NCI-H1930 (cell line): Measurements from ENCODE around the gene ZSCAN20.

Experiments used
- DNase-seq, 2 experiments: peaks; one replicate each; lab custom pipeline; 2025; lab: John Stamatoyannopoulos, UW

Gene ZSCAN20

GRCh38 chr1:33535334-33535733, 62.9 kb downstream of the ZSCAN20 start:
- DNase-seq, result no peak

DNA sequence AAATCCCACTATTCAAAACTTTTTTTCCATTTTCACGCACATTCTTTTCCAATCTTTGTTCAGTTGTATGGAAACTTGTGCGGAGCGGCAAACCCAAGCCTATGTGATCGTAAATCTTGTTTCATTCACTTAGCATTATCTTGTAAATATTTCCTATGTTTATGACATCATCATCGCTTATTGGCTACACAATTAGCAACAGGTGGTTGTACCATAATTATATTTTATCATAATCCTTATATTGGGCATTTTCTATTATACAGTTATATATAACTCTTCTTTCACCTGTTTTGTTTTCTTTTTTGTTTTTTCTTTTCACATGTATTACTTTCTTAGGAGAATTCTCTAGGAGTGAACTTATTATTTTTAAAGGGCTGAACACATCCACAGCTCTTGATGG, 65.4 kb downstream of the ZSCAN20 start:
- no peak for DNase-seq

GRCh38 chr1:33541966-33542365, 69.5 kb downstream of the ZSCAN20 start:
- DNase-seq, result no peak
